SK-N-SH (cell line): Measurements from ENCODE around the gene GATD1. TPM values are rescaled to one million over a fixed set of nuclear protein-coding genes. Genes with fewer than 3 reads are reported as not detected.

Experiments used
- CTCF ChIA-PET: fragments of 300-600, 350-600 bp; formaldehyde crosslinking; extraction: SDS; loops from one replicate; lab custom pipeline; 2021; lab: Yijun Ruan, JAX
- POLR2A ChIA-PET: fragments of 350-600 bp; sonication (Branson Sonifier 250); formaldehyde crosslinking; extraction: SDS; loops from one replicate; lab custom pipeline; 2020; ENCODE audit warnings: antibody characterized with exemption, inconsistent platforms; lab: Yijun Ruan, JAX
- DNase-seq: peaks from one replicate; pipeline ENCODE4 v3.0.0; 2012
- H2AFZ ChIP-seq: fragments of 200-600 bp; sonication (generic); 2 replicates; pipeline ENCODE4 v1.8.1; 2016; ENCODE audit warnings: antibody characterized with exemption, mild to moderate bottlenecking, low read depth
- H3F3A ChIP-seq: fragments of 200-600 bp; sonication (generic); replicated peaks from 2 replicates; pipeline ENCODE3; 2016; ENCODE audit warnings: antibody characterized with exemption, mild to moderate bottlenecking; ENCODE audit not compliant: insufficient read depth
- H3K27ac ChIP-seq, 2 experiments: fragments of 200-500 bp in 1 of 2; fragments of 200-600 bp in 1 of 2; sonication (Bioruptor generic) in 1 of 2; sonication (generic), shearing (Covaris generic) in 1 of 2; 2 replicates each; pipeline versions ENCODE4 v1.5.1 to v1.6.1; 2014 to 2016; ENCODE audit warnings: low read depth in 2 of 2, inconsistent platforms in 1 of 2, low read length in 1 of 2, mild to moderate bottlenecking in 1 of 2, mixed read lengths in 1 of 2
- H3K27me3 ChIP-seq: fragments of 200-600 bp; sonication (generic), shearing (Covaris generic); 2 replicates; pipeline ENCODE4 v1.6.1; 2016; ENCODE audit warnings: mixed run types; ENCODE audit not compliant: insufficient read depth
- H3K36me3 ChIP-seq, 2 experiments: fragments of 200-500 bp in 1 of 2; fragments of 200-600 bp in 1 of 2; sonication (Bioruptor generic) in 1 of 2; sonication (generic) in 1 of 2; replicated peaks in 1 of 2; 2 replicates each; pipeline versions ENCODE3 to v1.5.1; 2014 to 2016; ENCODE audit warnings: low read length in 1 of 2, mild to moderate bottlenecking in 1 of 2; ENCODE audit not compliant: insufficient read depth in 2 of 2, control insufficient read depth in 1 of 2
- H3K4me1 ChIP-seq, 2 experiments: fragments of 200-500 bp in 1 of 2; fragments of 200-600 bp in 1 of 2; sonication (Bioruptor generic) in 1 of 2; sonication (generic), shearing (Covaris generic) in 1 of 2; 2 replicates each; pipeline versions ENCODE4 v1.5.1 to v1.6.1; 2014 to 2016; ENCODE audit warnings: low read depth in 1 of 2, low read length in 1 of 2, mixed run types in 1 of 2; ENCODE audit not compliant: insufficient read depth in 2 of 2, control insufficient read depth in 1 of 2
- H3K4me2 ChIP-seq: fragments of 200-600 bp; sonication (generic), shearing (Covaris generic); 2 replicates; pipeline ENCODE4 v1.6.1; 2017; ENCODE audit warnings: mixed run types
- H3K4me3 ChIP-seq, 2 experiments: fragments of 200-500 bp in 1 of 2; fragments of 200-600 bp in 1 of 2; sonication (Bioruptor generic) in 1 of 2; sonication (generic), shearing (Covaris generic) in 1 of 2; 2 replicates each; pipeline versions ENCODE4 v1.5.1 to v1.8.1; 2014 to 2016; ENCODE audit warnings: low read depth in 2 of 2, inconsistent platforms in 1 of 2, low read length in 1 of 2, mild to moderate bottlenecking in 1 of 2, mixed read lengths in 1 of 2, moderate library complexity in 1 of 2
- H3K79me2 ChIP-seq: fragments of 200-600 bp; sonication (generic); 2 replicates; pipeline ENCODE4 v1.8.1; 2017; ENCODE audit warnings: mild to moderate bottlenecking; ENCODE audit not compliant: insufficient read depth
- H3K9ac ChIP-seq: fragments of 200-600 bp; sonication (generic); 2 replicates; pipeline ENCODE4 v1.6.1; 2017; ENCODE audit warnings: mixed run types
- H3K9me2 ChIP-seq: fragments of 200-600 bp; sonication (generic); 2 replicates; pipeline ENCODE4 v1.6.1; 2017; ENCODE audit warnings: mixed run types
- H3K9me3 ChIP-seq: fragments of 200-600 bp; sonication (generic); 2 replicates; pipeline ENCODE4 v1.6.1; 2017; ENCODE audit warnings: mixed run types, mild to moderate bottlenecking, moderate library complexity
- H4K20me1 ChIP-seq: fragments of 200-600 bp; sonication (generic); 2 replicates; pipeline ENCODE4 v1.6.1; 2017; ENCODE audit warnings: mild to moderate bottlenecking, mixed run types; ENCODE audit not compliant: insufficient read depth
- CHD2 ChIP-seq: fragments of 150-350 bp; IDR thresholded peaks from 2 replicates; pipeline ENCODE4 v1.6.1; 2018; ENCODE audit warnings: low read length; ENCODE audit not compliant: partially characterized antibody
- EP300 ChIP-seq, 2 experiments: IDR thresholded peaks; 2 replicates each; pipeline versions ENCODE4 v1.4.0 to v1.6.1; 2012; ENCODE audit warnings: borderline replicate concordance in 1 of 2, low read depth in 1 of 2, low read length in 1 of 2
- FOXM1 ChIP-seq: IDR thresholded peaks from 2 replicates; pipeline ENCODE4 v1.4.0; 2012; ENCODE audit warnings: low read depth, mild to moderate bottlenecking
- JUND ChIP-seq: IDR thresholded peaks from 2 replicates; pipeline ENCODE4 v1.4.0; 2012
- RAD21 ChIP-seq: IDR thresholded peaks from 2 replicates; pipeline ENCODE4 v1.6.1; 2012; ENCODE audit warnings: mild to moderate bottlenecking, low read length
- RCOR1 ChIP-seq: fragments of 150-350 bp; IDR thresholded peaks from 2 replicates; pipeline ENCODE4 v1.6.1; 2017; ENCODE audit warnings: antibody characterized with exemption, low read length
- SMC3 ChIP-seq: IDR thresholded peaks from 2 replicates; pipeline ENCODE4 v1.6.1; 2012; ENCODE audit warnings: low read depth, low read length, improper control_type of control experiment
- TCF12 ChIP-seq: IDR thresholded peaks from 2 replicates; pipeline ENCODE4 v1.4.0; 2012
- WGBS: methylation state at CpG from one replicate; pipeline ENCODE4 v1.1.6; 2017; ENCODE audit warnings: low lambda C conversion rate; 5-methylcytosine and 5-hydroxymethylcytosine counted together
- polyA plus RNA-seq, 3 experiments: library from polyadenylated mRNA; depleted of rRNA; stranded (reverse); fragments of >200 nt; gene quantifications; 2 replicates each; pipeline ENCODE4 v1.2.3, GENCODE V29; 2012
- TF ChIP-seq, protein P1 (sequence below): fragments of 200-600 bp; sonication (generic); IDR thresholded peaks from 2 replicates; pipeline ENCODE4 v1.6.1; 2017; ENCODE audit warnings: antibody characterized with exemption, mild to moderate bottlenecking, moderate library complexity

Gene GATD1
- polyA plus RNA-seq, 1 of the 3 experiments (the other 2 are of a cell fraction), result 86.2 TPM

DNA sequence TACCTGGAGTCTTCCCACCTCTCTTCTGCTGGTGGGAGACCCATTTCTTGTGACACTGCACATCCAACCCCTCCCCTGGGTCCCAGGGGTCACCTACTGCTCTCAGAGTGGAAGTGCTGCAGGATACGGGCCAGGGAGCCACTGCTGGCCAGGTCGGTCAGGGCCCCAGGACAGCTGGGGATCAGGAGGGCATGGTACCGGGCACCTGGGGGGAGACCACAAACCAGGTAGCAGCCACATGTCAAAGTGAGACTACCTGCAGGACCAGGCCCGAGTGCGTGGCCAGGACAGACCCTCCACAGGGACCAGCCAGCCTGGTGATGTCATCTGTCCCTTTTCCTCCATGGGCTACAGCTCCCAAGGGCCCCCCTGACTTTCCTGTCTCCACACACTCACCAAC, 3.9 kb downstream of the GATD1 start:
- H3K4me1 ChIP-seq, result peaks cover 11 to 18% of the 10 kb centered on the region in 2 experiments; a peak in 2 of 4 replicates
- no peak overlapping the region for H3K9ac ChIP-seq
- no peaks in the 10 kb centered on the region for H3K27me3 ChIP-seq
- peaks cover 44% of the 10 kb centered on the region for H4K20me1 ChIP-seq
- no peak for TF ChIP-seq RCOR1
- TF ChIP-seq SMC3, result no peak
- TF ChIP-seq, protein P1, sequence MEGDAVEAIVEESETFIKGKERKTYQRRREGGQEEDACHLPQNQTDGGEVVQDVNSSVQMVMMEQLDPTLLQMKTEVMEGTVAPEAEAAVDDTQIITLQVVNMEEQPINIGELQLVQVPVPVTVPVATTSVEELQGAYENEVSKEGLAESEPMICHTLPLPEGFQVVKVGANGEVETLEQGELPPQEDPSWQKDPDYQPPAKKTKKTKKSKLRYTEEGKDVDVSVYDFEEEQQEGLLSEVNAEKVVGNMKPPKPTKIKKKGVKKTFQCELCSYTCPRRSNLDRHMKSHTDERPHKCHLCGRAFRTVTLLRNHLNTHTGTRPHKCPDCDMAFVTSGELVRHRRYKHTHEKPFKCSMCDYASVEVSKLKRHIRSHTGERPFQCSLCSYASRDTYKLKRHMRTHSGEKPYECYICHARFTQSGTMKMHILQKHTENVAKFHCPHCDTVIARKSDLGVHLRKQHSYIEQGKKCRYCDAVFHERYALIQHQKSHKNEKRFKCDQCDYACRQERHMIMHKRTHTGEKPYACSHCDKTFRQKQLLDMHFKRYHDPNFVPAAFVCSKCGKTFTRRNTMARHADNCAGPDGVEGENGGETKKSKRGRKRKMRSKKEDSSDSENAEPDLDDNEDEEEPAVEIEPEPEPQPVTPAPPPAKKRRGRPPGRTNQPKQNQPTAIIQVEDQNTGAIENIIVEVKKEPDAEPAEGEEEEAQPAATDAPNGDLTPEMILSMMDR, result no peak
- no peak for TF ChIP-seq TCF12
- TF ChIP-seq CHD2, result no peak
- no peak for TF ChIP-seq EP300 (IDR thresholded peaks at IDR 0.05; ENCODE audit: borderline replicate concordance in 1 of 2, low read depth in 1 of 2, low read length in 1 of 2)
- TF ChIP-seq FOXM1, result no peak
- no peak for TF ChIP-seq JUND
- 100% methylated on average over 1 of the region's 5 CpGs for WGBS
- no peak overlapping the region for H3K4me3 ChIP-seq
- H3K9me2 ChIP-seq, result no peaks in the 10 kb centered on the region
- H3K36me3 ChIP-seq, result peaks cover 0 to 46% of the 10 kb centered on the region in 2 experiments
- no peaks in the 10 kb centered on the region for H3F3A ChIP-seq
- no peak overlapping the region for H3K4me2 ChIP-seq
- H3K9me3 ChIP-seq, result no peaks in the 10 kb centered on the region
- H3K27ac ChIP-seq, result no peak overlapping the region; a peak in 1 of 4 replicates
- DNase-seq, result no peak
- ChIA-PET POLR2A (interaction anchor here (1.3 kb wide), 1 partner anchor 15 kb away, joined by 3 read pairs; no protein-coding TSS in a partner anchor), CTCF (interaction anchor here (1.0 to 1.1 kb wide), 3 partner anchors 9 to 45 kb away, joined by 3 to 4 read pairs (median 4); no protein-coding TSS in a partner anchor)
- H3K79me2 ChIP-seq, result peaks cover 70% of the 10 kb centered on the region
- no peak overlapping the region for H2AFZ ChIP-seq

DNA sequence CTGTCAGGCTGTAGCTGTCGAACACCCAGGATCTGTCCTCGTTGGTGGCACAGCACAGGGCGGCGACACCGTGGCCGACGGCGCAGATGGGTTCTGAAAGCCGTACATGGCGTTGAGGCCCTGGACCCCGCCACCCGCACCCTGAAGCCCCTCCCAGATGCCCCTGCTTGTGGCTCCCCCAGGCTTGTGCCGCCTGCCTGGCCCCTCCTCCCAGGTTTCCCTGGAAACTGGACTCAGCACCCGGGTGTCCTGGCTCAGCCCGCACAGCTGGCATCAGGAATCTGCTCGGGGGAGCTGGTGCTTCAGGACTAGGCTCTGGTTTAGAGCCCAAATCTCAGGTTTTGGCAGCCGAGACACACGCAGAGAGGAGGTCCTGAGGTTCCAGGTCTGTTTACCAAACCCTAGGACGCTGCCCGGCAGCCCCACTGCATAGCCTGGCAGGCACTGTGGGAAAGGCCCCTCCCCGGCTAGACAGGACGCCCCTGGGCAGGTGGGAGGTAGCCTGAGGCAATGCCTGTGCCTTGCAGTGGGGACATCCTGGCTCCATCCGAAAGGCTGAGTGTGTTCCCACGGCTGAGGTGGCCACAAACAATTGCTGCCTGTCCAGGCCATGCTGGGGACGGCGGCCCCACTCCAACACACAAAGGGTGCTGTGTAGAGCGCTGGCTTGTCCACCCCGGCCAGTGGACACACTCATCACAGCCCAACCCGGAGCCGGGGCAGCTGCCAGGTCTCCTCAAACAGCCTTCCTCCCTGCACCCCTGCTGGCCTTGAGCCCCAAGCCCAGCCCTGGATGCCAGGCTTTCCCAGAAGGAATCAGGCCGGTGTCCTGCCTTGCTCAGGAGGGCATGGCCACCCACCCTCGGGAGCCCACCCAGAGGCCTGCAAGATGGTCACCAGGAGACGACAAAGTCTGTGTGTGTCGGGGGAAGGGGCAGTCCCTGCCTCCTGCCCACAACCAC, 4.6 kb downstream of the GATD1 start:
- Histone ChIP-seq H3F3A (no peaks in the 10 kb centered on the region), H3K4me3 (no peak overlapping the region), H4K20me1 (peaks cover 44% of the 10 kb centered on the region), H3K79me2 (peaks cover 62% of the 10 kb centered on the region), H2AFZ (no peak overlapping the region), H3K9me3 (no peaks in the 10 kb centered on the region), H3K27ac (no peak overlapping the region; a peak in 1 of 4 replicates), H3K4me2 (no peak overlapping the region), H3K9ac (no peak overlapping the region), H3K27me3 (no peaks in the 10 kb centered on the region), H3K9me2 (no peaks in the 10 kb centered on the region), H3K4me1 (peaks cover 11 to 13% of the 10 kb centered on the region in 2 experiments; a peak in 2 of 4 replicates), H3K36me3 (peaks cover under 1 to 46% of the 10 kb centered on the region in 2 experiments)
- 83% methylated on average over 16 of the region's 34 CpGs for WGBS
- no peak for DNase-seq
- no peak for TF ChIP-seq RAD21
- ChIA-PET CTCF (no interaction called here), POLR2A (interaction anchor here (1.3 kb wide), 1 partner anchor 15 kb away, joined by 3 read pairs; no protein-coding TSS in a partner anchor)
